ENCODE measurements around the gene RSU1. TPM values are rescaled to one million over a fixed set of nuclear protein-coding genes. Genes with fewer than 3 reads are reported as not detected.

Gene RSU1
- total and polyA plus RNA-seq, 2 donors (not counting 1 experiment from before 2014, with no cell fraction given), result 46.9 to 252 TPM

DNA sequence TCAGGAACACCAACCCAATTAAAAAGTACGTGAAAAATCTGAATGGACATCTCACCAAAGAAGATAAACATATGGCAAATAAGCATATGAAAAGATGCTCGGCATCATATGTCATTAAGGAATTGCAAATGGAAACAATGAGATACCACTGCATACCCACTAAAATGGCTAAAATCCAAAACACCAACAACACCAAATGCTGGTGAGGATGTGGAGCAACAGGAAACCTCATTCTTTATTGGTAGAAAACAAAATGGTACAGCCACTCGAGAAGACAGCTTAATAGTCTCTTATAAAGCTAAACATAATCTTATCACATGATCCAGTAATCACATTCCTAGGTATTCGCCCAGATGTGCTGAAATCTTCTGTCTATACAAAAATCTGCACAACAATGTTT is 13.1 kb downstream of the RSU1 start:
- no peak for DNase-seq (ENCODE audit: low read depth in 2 of 2)
- Histone ChIP-seq H3K4me1 (ENCODE audit: control insufficient read depth, extremely low read depth, insufficient read depth, low read length) (no peaks in the 10 kb centered on the region), H3K9me3 (ENCODE audit: control insufficient read depth, insufficient read depth, low read depth, low read length) (no peaks in the 10 kb centered on the region), H3K27me3 (ENCODE audit: control insufficient read depth, insufficient read depth, low read length) (no peaks in the 10 kb centered on the region), H3K4me2 (ENCODE audit: extremely low read depth, insufficient read depth, low read length) (no peak overlapping the region), H3K36me3 (ENCODE audit: control insufficient read depth, insufficient read depth, low read length) (no peaks in the 10 kb centered on the region), H3K4me3 (replicated peaks in 1 of 4; ENCODE audit: control extremely low read depth in 1 of 4, insufficient read depth in 1 of 4, low read depth in 3 of 4, low read length in 4 of 4) (no peak overlapping the region), H3K79me2 (ENCODE audit: control insufficient read depth, insufficient read depth, low read length) (peaks cover 29% of the 10 kb centered on the region), H4K20me1 (ENCODE audit: control insufficient read depth, extremely low read depth, insufficient read depth, low read length) (no peaks in the 10 kb centered on the region), H3K9ac (ENCODE audit: insufficient read depth, low read length) (no peak overlapping the region), H2AFZ (ENCODE audit: low read length) (no peak overlapping the region), H3K27ac (ENCODE audit: insufficient read depth, low read length) (no peak overlapping the region)
- TF ChIP-seq EZH2 (IDR thresholded peaks at IDR 0.05; ENCODE audit: low read length, missing control alignments), result no peak
- TF ChIP-seq, protein P1, sequence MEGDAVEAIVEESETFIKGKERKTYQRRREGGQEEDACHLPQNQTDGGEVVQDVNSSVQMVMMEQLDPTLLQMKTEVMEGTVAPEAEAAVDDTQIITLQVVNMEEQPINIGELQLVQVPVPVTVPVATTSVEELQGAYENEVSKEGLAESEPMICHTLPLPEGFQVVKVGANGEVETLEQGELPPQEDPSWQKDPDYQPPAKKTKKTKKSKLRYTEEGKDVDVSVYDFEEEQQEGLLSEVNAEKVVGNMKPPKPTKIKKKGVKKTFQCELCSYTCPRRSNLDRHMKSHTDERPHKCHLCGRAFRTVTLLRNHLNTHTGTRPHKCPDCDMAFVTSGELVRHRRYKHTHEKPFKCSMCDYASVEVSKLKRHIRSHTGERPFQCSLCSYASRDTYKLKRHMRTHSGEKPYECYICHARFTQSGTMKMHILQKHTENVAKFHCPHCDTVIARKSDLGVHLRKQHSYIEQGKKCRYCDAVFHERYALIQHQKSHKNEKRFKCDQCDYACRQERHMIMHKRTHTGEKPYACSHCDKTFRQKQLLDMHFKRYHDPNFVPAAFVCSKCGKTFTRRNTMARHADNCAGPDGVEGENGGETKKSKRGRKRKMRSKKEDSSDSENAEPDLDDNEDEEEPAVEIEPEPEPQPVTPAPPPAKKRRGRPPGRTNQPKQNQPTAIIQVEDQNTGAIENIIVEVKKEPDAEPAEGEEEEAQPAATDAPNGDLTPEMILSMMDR (conservative IDR thresholded peaks at IDR 0.05 in 1 of 2, IDR thresholded peaks at IDR 0.05 in 1 of 2; ENCODE audit: low read depth in 1 of 2, low read length in 2 of 2), result no peak

DNA sequence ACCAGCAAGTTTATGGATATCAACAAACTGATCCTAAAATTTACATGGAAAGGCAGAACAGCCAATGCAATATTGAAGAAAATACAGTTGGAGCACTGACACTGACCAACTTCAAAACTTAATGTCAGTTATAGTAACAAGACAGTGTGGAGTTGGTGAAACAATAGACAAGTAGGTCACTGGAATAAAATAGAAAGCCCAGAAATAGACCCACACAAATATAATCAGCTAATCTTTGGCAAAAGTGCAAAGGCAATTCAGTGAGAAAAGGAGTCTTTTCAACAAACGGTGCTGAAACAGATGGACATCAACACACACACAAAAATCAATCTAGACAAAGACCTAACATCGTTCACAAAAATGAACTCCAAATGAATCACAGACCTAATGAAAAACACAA is 13.8 kb downstream of the RSU1 start:
- no peak for TF ChIP-seq EZH2 (IDR thresholded peaks at IDR 0.05; ENCODE audit: low read length, missing control alignments)
- TF ChIP-seq, protein P1 (conservative IDR thresholded peaks at IDR 0.05 in 1 of 2, IDR thresholded peaks at IDR 0.05 in 1 of 2; ENCODE audit: low read depth in 1 of 2, low read length in 2 of 2), result no peak

DNA sequence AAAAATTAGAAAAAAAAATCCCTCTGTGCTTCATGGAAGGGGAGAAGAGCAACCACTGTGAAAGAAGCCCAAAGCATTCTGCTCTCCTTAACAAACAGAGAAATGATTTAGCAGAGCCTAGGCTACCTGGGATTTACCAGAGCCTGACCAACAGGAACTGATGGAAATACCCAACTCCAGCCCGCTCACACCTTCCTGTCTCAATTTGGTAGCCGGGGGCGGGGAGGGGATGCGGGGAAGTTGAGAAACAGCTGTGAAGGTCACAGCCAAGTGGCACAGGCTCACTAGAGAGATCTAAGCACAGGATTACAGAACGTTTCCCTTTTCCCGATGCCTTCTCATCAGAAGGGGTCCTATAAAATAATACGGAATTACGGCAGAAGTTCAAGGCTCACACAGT is 17.6 kb downstream of the RSU1 start:
- H3K27me3 ChIP-seq (ENCODE audit: control insufficient read depth, insufficient read depth, low read length), result no peaks in the 10 kb centered on the region
- no peak overlapping the region for H3K4me2 ChIP-seq (ENCODE audit: extremely low read depth, insufficient read depth, low read length)
- H3K27ac ChIP-seq (ENCODE audit: insufficient read depth, low read length), result no peak overlapping the region
- DNase-seq (ENCODE audit: low read depth in 2 of 2), result no peak
- no peak overlapping the region for H2AFZ ChIP-seq (ENCODE audit: low read length)
- no peak for TF ChIP-seq EZH2 (IDR thresholded peaks at IDR 0.05; ENCODE audit: low read length, missing control alignments)
- TF ChIP-seq, protein P1 (conservative IDR thresholded peaks at IDR 0.05 in 1 of 2, IDR thresholded peaks at IDR 0.05 in 1 of 2; ENCODE audit: low read depth in 1 of 2, low read length in 2 of 2), result no peak
- no peaks in the 10 kb centered on the region for H4K20me1 ChIP-seq (ENCODE audit: control insufficient read depth, extremely low read depth, insufficient read depth, low read length)
- H3K79me2 ChIP-seq (ENCODE audit: control insufficient read depth, insufficient read depth, low read length), result peaks cover 35% of the 10 kb centered on the region
- H3K9me3 ChIP-seq (ENCODE audit: control insufficient read depth, insufficient read depth, low read depth, low read length), result no peaks in the 10 kb centered on the region
- H3K9ac ChIP-seq (ENCODE audit: insufficient read depth, low read length), result no peak overlapping the region
- H3K4me1 ChIP-seq (ENCODE audit: control insufficient read depth, extremely low read depth, insufficient read depth, low read length), result no peaks in the 10 kb centered on the region
- no peak overlapping the region for H3K4me3 ChIP-seq (replicated peaks in 1 of 4; ENCODE audit: control extremely low read depth in 1 of 4, insufficient read depth in 1 of 4, low read depth in 3 of 4, low read length in 4 of 4)
- no peaks in the 10 kb centered on the region for H3K36me3 ChIP-seq (ENCODE audit: control insufficient read depth, insufficient read depth, low read length)

More for the DNA sequence above, 13.8 kb downstream of the RSU1 start:
- H4K20me1 ChIP-seq (ENCODE audit: control insufficient read depth, extremely low read depth, insufficient read depth, low read length), result no peaks in the 10 kb centered on the region
- no peaks in the 10 kb centered on the region for H3K36me3 ChIP-seq (ENCODE audit: control insufficient read depth, insufficient read depth, low read length)
- no peaks in the 10 kb centered on the region for H3K27me3 ChIP-seq (ENCODE audit: control insufficient read depth, insufficient read depth, low read length)
- peaks cover 31% of the 10 kb centered on the region for H3K79me2 ChIP-seq (ENCODE audit: control insufficient read depth, insufficient read depth, low read length)
- H3K4me2 ChIP-seq (ENCODE audit: extremely low read depth, insufficient read depth, low read length), result no peak overlapping the region
- no peak overlapping the region for H3K27ac ChIP-seq (ENCODE audit: insufficient read depth, low read length)
- H3K4me1 ChIP-seq (ENCODE audit: control insufficient read depth, extremely low read depth, insufficient read depth, low read length), result no peaks in the 10 kb centered on the region
- H3K9ac ChIP-seq (ENCODE audit: insufficient read depth, low read length), result no peak overlapping the region
- no peak overlapping the region for H2AFZ ChIP-seq (ENCODE audit: low read length)
- DNase-seq (ENCODE audit: low read depth in 2 of 2), result no peak
- H3K9me3 ChIP-seq (ENCODE audit: control insufficient read depth, insufficient read depth, low read depth, low read length), result no peaks in the 10 kb centered on the region
- H3K4me3 ChIP-seq (replicated peaks in 1 of 4; ENCODE audit: control extremely low read depth in 1 of 4, insufficient read depth in 1 of 4, low read depth in 3 of 4, low read length in 4 of 4), result no peak overlapping the region
